Transverse colon (tissue), 4 donors: ENCODE measurements around the gene OCA2. TPM values are rescaled to one million over a fixed set of nuclear protein-coding genes. Genes with fewer than 3 reads are reported as not detected.

Experiments
- DNase-seq: peaks from one replicate; pipeline ENCODE4 v3.0.0-alpha.2; 2019
- H3K27ac ChIP-seq, 4 donors: fragments of 200-600 bp; sonication (generic); 2 replicates each; pipeline ENCODE4 v1.5.1; 2016 to 2018; ENCODE audit warnings: inconsistent platforms in 4 of 4
- H3K27me3 ChIP-seq: fragments of 200-600 bp; sonication (generic); 2 replicates; pipeline ENCODE4 v1.5.1; 2017; ENCODE audit warnings: inconsistent platforms
- H3K36me3 ChIP-seq, 4 donors: fragments of 200-600 bp; sonication (generic); 2 replicates each; pipeline ENCODE4 v1.5.1; 2017 to 2019; ENCODE audit warnings: inconsistent platforms in 4 of 4
- H3K4me1 ChIP-seq, 4 donors: fragments of 200-600 bp; sonication (generic); 2 replicates each; pipeline ENCODE4 v1.5.1; 2017 to 2020; ENCODE audit warnings: inconsistent platforms in 4 of 4
- H3K4me3 ChIP-seq, 4 donors: fragments of 200-600 bp; sonication (generic); 1 replicate in 1 of 4; 2 replicates in 3 of 4; pipeline versions ENCODE4 v1.5.1 to v1.6.1; 2017 to 2019; ENCODE audit warnings: inconsistent platforms in 4 of 4
- H3K9me3 ChIP-seq, 2 donors: fragments of 200-600 bp; sonication (generic); 2 replicates each; pipeline ENCODE4 v1.5.1; 2017 to 2019; ENCODE audit warnings: inconsistent platforms in 2 of 2
- CTCF ChIP-seq, 5 experiments: fragments of 200-600 bp in 3 of 5; fragments of 450-650 bp in 2 of 5; sonication (generic) in 3 of 5; IDR thresholded peaks; 1 replicate in 2 of 5; 2 replicates in 3 of 5; pipeline ENCODE4 v1.5.1; 2016 to 2017; ENCODE audit warnings: antibody characterized with exemption in 5 of 5, inconsistent platforms in 3 of 5, mild to moderate bottlenecking in 2 of 5, moderate library complexity in 1 of 5
- EP300 ChIP-seq: sonication (generic); formaldehyde crosslinking; IDR thresholded peaks from one replicate; pipeline ENCODE4 v1.6.1; 2017; ENCODE audit warnings: antibody characterized with exemption, low read depth
- POLR2A ChIP-seq: fragments of 450-650 bp; IDR thresholded peaks from one replicate; pipeline ENCODE4 v1.6.1; 2016; ENCODE audit warnings: antibody characterized with exemption, mild to moderate bottlenecking, moderate library complexity
- POLR2AphosphoS5 ChIP-seq, 3 donors: sonication (generic); formaldehyde crosslinking; IDR thresholded peaks; one replicate each; pipeline ENCODE4 v1.6.1; 2016; ENCODE audit warnings: antibody characterized with exemption in 3 of 3
- WGBS, 2 donors: methylation state at CpG; one replicate each; pipeline ENCODE4 v1.1.5; 2018; ENCODE audit warnings: low coverage in 1 of 2; 5-methylcytosine and 5-hydroxymethylcytosine counted together
- in situ Hi-C, 4 donors: fragments of 200-750 bp; cut with MboI; loops; one replicate each; pipeline versions ENCODE4 v1.15.0 to v1.15.1; 2017; ENCODE audit warnings: low sequenced_read_pairs in 3 of 4, low pct_ligation_motif_present in 1 of 4, low pct_unique_long_range_greater_than_20kb in 1 of 4
- intact Hi-C: fragments of 100-400 bp; cut with DNase I; formaldehyde crosslinking; loops from one replicate; pipeline ENCODE4 v1.15.1; 2023; ENCODE audit warnings: low total_unique reads
- total RNA-seq, 4 donors: library from RNA; depleted of rRNA; stranded (reverse); fragments of >200 nt; gene quantifications; one replicate each; pipeline ENCODE4 v1.1.0, GENCODE V29; 2016

OCA2 gene
- total RNA-seq, 4 donors from 2014 or later: 1.4 to 1.9 TPM; not detected in 2

- 80 to 93% methylated on average over 1 to 20 of the region's 20 CpGs for WGBS, 2 donors
- no peak for DNase-seq
- H3K9me3 ChIP-seq: no peaks in the 10 kb centered on the region
- H3K27me3 ChIP-seq: peaks cover 57% of the 10 kb centered on the region
- intact Hi-C loops (no loop called here), in situ Hi-C loops (no loop called here)
- no peak for TF ChIP-seq POLR2A
- TF ChIP-seq CTCF (IDR thresholded peaks at IDR 0.05): no peak
- TF ChIP-seq POLR2AphosphoS5 (IDR thresholded peaks at IDR 0.05): no peak
- no peak for TF ChIP-seq EP300
- peaks cover 2 to 30% (median 23%) of the 10 kb centered on the region in 4 donors for H3K4me1 ChIP-seq
- no peak overlapping the region for H3K4me3 ChIP-seq
- no peak overlapping the region for H3K27ac ChIP-seq
- H3K36me3 ChIP-seq: no peaks in the 10 kb centered on the region
These were observed 1.5 kb upstream of the OCA2 start for GRCh38 chr15:28100516-28101195.

GRCh38 chr15:28099555-28100140, 533 bp upstream of the OCA2 start:
- H3K36me3 ChIP-seq: no peaks in the 10 kb centered on the region
- DNase-seq: no peak
- TF ChIP-seq CTCF (IDR thresholded peaks at IDR 0.05): no peak
- no peak for TF ChIP-seq POLR2AphosphoS5 (IDR thresholded peaks at IDR 0.05)
- TF ChIP-seq POLR2A: no peak
- TF ChIP-seq EP300: no peak
- in situ Hi-C loops: no loop called here
- H3K4me1 ChIP-seq: peaks cover 7 to 40% (median 33%) of the 10 kb centered on the region in 4 donors
- peak overlapping the region in 1 of 4 donors; percentile 11 for H3K4me3 ChIP-seq
- H3K27ac ChIP-seq: no peak overlapping the region
- peaks cover 67% of the 10 kb centered on the region for H3K27me3 ChIP-seq
- no peaks in the 10 kb centered on the region for H3K9me3 ChIP-seq
- WGBS, 2 donors: 26% methylated on average over 15 of the region's 16 CpGs; no CpG with 5 or more reads in 1 of the 2 donors
- intact Hi-C loops: no loop called here

GRCh38 chr15:28098360-28098765, 752 bp downstream of the OCA2 start:
- WGBS, 2 donors: 59 to 64% methylated on average over 8 to 11 of the region's 11 CpGs

More at GRCh38 chr15:28098360-28098765, 752 bp downstream of the OCA2 start:
- Histone ChIP-seq H3K4me1 (peaks cover 11 to 46% (median 40%) of the 10 kb centered on the region in 4 donors), H3K36me3 (no peaks in the 10 kb centered on the region), H3K4me3 (no peak overlapping the region), H3K9me3 (no peaks in the 10 kb centered on the region), H3K27ac (no peak overlapping the region), H3K27me3 (peaks cover 80% of the 10 kb centered on the region)
- in situ Hi-C loops (no loop called here), intact Hi-C loops (no loop called here)
- TF ChIP-seq CTCF (IDR thresholded peaks at IDR 0.05) (no peak), POLR2A (no peak), EP300 (no peak), POLR2AphosphoS5 (IDR thresholded peaks at IDR 0.05) (no peak)
- no peak for DNase-seq
